ENCODE measurements around the gene PGAP3.

PGAP3 gene

DNA sequence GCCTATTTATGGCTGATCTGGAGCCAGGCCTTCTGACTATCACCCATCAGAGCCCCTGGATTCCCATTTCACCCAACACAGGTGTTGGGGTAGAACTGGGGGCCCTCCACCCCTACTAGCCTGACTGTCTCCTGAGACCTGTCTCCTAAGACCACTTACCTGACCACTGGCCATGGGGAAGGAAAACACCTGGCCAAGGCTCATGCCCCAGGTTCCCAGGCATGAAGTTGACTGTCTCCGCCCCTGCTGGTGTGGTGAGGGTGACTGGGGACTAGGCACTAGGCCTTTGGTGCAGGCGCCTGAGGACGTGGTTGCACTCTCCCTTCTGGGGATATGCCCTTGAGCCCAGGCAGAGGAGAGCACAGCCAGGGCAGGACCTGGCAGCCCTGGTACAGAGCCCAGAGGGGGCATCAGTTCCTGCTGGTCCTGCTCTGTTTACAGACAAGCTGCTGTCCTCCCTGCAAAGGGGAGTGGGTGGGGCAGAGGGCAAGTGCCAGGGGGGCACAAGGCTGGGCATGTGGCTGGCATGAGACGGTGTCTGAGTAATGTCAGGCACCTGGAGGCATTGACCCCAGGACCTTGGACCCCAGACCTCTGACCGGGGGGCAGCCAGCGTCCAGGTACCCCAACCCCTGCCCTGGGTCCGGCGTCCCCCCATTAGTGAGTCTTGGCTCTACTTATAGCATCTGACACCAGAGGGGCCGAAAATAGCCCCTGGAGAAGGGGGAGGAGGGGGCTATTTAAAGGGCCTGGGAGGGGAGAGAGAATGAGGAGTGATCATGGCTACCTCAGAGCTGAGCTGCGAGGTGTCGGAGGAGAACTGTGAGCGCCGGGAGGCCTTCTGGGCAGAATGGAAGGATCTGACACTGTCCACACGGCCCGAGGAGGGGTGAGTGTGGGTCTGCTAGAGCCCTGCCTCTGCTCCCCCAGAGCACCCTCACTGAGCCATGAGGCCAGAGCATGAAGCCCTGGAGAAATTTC, 23.0 kb downstream of the PGAP3 start, which contains the start of gene TCAP:
Gene TCAP (plus strand): TSS at position 769 of the 981 bp plus-strand sequence. CDS start 11 bp downstream, at position 780.
- peaks cover 33 to 40% of the 10 kb centered on the region in 2 donors for H3K4me1 ChIP-seq (ENCODE audit: control insufficient read depth in 2 of 2, insufficient read depth in 2 of 2, low read length in 2 of 2)
- H3K9ac ChIP-seq (ENCODE audit: low read depth in 1 of 2, low read length in 2 of 2) = peak within 1 kb of the TSS in 1 of 2 donors; percentile 48
- no peak within 1 kb of the TSS for H3K27ac ChIP-seq (ENCODE audit: low read depth in 2 of 2, low read length in 2 of 2)
- no peak within 1 kb of the TSS for H3K4me3 ChIP-seq (ENCODE audit: low read length in 2 of 2)
- H3K36me3 ChIP-seq (ENCODE audit: control insufficient read depth in 2 of 2, insufficient read depth in 2 of 2, low read length in 2 of 2) = peaks cover 19 to 20% of the 10 kb centered on the region in 2 donors
- peaks cover 8 to 18% of the 10 kb centered on the region in 2 donors for H3K27me3 ChIP-seq (ENCODE audit: control insufficient read depth in 2 of 2, insufficient read depth in 2 of 2, low read length in 2 of 2)
- no peaks in the 10 kb centered on the region for H3K9me3 ChIP-seq (ENCODE audit: control insufficient read depth in 2 of 2, low read length in 2 of 2)

DNA sequence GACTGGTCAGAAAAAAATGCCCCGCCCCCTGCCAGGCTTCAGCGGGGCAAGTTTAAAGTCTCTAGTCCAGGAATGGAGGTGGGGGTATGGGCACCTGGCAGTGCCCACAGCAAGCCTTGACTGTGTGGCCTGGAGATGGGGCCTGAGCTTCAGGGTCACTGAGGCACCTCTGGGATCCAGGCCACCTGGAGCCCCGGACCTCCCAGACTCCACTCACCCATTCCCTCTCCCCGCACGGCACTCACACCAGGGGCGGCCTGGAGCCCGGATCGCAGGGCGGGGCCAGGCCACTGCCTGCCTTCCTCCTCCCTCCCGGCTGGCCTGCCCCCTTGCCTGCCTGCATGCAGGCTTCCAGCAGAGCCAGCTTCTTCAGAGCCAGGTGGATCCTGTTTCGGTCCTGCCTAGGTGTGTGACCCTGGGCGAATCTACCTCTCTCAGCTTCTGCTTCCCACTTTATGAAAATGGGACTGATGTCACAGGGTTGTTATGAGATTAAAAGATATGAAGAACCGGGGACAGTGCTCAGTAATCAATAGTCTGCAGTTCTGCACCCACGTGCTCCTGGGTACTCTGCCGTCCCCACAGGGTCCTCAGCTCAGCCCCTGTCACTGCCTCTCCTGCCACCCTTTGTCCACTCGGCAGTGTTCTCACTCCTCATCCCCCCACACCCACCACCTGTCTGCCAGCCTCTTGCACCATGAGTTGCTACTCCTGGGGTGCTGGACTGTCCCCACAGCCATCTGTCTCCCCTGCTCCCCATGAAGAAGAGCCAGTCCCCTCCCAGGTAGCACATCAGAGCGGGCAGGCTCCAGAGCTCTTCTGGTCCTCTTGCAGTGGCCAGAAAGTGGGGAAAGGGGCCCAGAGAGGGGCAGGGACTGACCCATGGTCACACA, 23.9 kb downstream of the PGAP3 start:
- Histone ChIP-seq H3K9me3 (ENCODE audit: control insufficient read depth in 2 of 2, low read length in 2 of 2) (no peaks in the 10 kb centered on the region), H3K27me3 (ENCODE audit: control insufficient read depth in 2 of 2, insufficient read depth in 2 of 2, low read length in 2 of 2) (peaks cover 8 to 15% of the 10 kb centered on the region in 2 donors), H3K27ac (ENCODE audit: low read depth in 2 of 2, low read length in 2 of 2) (peak overlapping the region; percentile 52 to 82), H3K9ac (ENCODE audit: low read depth in 1 of 2, low read length in 2 of 2) (peak overlapping the region; percentile 6 to 48), H3K4me1 (ENCODE audit: control insufficient read depth in 2 of 2, insufficient read depth in 2 of 2, low read length in 2 of 2) (peaks cover 33 to 40% of the 10 kb centered on the region in 2 donors), H3K36me3 (ENCODE audit: control insufficient read depth in 2 of 2, insufficient read depth in 2 of 2, low read length in 2 of 2) (peaks cover 20 to 24% of the 10 kb centered on the region in 2 donors), H3K4me3 (ENCODE audit: low read length in 2 of 2) (no peak overlapping the region)

DNA sequence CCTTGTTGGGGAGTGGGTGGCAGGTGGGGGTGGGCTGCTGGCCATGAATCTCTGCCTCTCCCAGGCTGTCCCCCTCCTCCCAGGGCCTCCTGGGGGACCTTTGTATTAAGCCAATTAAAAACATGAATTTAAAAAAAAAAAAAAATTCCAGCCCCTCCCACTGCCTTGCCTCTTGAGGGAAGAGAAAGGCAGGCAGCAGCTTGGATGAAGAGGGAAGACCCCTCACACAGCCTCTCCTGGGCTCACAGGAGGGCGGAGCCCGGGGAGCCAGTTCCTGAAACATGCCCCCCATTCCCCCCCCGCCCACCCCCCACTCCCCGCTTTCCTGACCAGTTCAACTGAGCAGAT, 24.5 kb downstream of the PGAP3 start:
- peak overlapping the region in 1 of 2 donors; percentile 48 for H3K9ac ChIP-seq (ENCODE audit: low read depth in 1 of 2, low read length in 2 of 2)
- H3K4me1 ChIP-seq (ENCODE audit: control insufficient read depth in 2 of 2, insufficient read depth in 2 of 2, low read length in 2 of 2) = peaks cover 28 to 38% of the 10 kb centered on the region in 2 donors
- H3K9me3 ChIP-seq (ENCODE audit: control insufficient read depth in 2 of 2, low read length in 2 of 2) = no peaks in the 10 kb centered on the region
- H3K4me3 ChIP-seq (ENCODE audit: low read length in 2 of 2) = no peak overlapping the region
- H3K27me3 ChIP-seq (ENCODE audit: control insufficient read depth in 2 of 2, insufficient read depth in 2 of 2, low read length in 2 of 2) = peaks cover 8 to 11% of the 10 kb centered on the region in 2 donors
- H3K36me3 ChIP-seq (ENCODE audit: control insufficient read depth in 2 of 2, insufficient read depth in 2 of 2, low read length in 2 of 2) = peaks cover 27 to 28% of the 10 kb centered on the region in 2 donors
- peak overlapping the region; percentile 72 to 82 for H3K27ac ChIP-seq (ENCODE audit: low read depth in 2 of 2, low read length in 2 of 2)

DNA sequence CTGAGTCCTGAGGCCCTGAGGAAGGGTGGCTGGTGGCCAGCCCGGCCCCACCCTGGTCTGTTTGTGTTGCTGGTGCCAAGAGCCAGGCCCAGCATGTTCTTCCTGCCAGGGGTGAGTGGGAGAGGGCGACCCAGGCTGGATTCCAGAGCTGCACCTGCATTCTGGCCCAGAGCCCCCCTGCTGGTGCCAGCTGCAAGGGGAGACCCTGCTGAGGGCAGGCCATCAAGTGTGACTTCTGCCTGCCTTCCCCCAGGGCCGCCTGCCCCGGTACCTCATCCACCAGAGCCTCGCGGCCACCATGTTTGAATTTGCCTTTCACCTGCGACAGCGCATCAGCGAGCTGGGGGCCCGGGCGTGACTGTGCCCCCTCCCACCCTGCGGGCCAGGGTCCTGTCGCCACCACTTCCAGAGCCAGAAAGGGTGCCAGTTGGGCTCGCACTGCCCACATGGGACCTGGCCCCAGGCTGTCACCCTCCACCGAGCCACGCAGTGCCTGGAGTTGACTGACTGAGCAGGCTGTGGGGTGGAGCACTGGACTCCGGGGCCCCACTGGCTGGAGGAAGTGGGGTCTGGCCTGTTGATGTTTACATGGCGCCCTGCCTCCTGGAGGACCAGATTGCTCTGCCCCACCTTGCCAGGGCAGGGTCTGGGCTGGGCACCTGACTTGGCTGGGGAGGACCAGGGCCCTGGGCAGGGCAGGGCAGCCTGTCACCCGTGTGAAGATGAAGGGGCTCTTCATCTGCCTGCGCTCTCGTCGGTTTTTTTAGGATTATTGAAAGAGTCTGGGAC, 25.1 kb downstream of the PGAP3 start:
- peaks cover 32 to 34% of the 10 kb centered on the region in 2 donors for H3K36me3 ChIP-seq (ENCODE audit: control insufficient read depth in 2 of 2, insufficient read depth in 2 of 2, low read length in 2 of 2)
- H3K27me3 ChIP-seq (ENCODE audit: control insufficient read depth in 2 of 2, insufficient read depth in 2 of 2, low read length in 2 of 2) = peaks cover 8 to 11% of the 10 kb centered on the region in 2 donors
- H3K9ac ChIP-seq (ENCODE audit: low read depth in 1 of 2, low read length in 2 of 2) = peak overlapping the region in 1 of 2 donors; percentile 23
- H3K9me3 ChIP-seq (ENCODE audit: control insufficient read depth in 2 of 2, low read length in 2 of 2) = no peaks in the 10 kb centered on the region
- peak overlapping the region; percentile 72 to 82 for H3K27ac ChIP-seq (ENCODE audit: low read depth in 2 of 2, low read length in 2 of 2)
- H3K4me1 ChIP-seq (ENCODE audit: control insufficient read depth in 2 of 2, insufficient read depth in 2 of 2, low read length in 2 of 2) = peaks cover 27 to 38% of the 10 kb centered on the region in 2 donors
- H3K4me3 ChIP-seq (ENCODE audit: low read length in 2 of 2) = peak overlapping the region in 1 of 2 donors; percentile 5

DNA sequence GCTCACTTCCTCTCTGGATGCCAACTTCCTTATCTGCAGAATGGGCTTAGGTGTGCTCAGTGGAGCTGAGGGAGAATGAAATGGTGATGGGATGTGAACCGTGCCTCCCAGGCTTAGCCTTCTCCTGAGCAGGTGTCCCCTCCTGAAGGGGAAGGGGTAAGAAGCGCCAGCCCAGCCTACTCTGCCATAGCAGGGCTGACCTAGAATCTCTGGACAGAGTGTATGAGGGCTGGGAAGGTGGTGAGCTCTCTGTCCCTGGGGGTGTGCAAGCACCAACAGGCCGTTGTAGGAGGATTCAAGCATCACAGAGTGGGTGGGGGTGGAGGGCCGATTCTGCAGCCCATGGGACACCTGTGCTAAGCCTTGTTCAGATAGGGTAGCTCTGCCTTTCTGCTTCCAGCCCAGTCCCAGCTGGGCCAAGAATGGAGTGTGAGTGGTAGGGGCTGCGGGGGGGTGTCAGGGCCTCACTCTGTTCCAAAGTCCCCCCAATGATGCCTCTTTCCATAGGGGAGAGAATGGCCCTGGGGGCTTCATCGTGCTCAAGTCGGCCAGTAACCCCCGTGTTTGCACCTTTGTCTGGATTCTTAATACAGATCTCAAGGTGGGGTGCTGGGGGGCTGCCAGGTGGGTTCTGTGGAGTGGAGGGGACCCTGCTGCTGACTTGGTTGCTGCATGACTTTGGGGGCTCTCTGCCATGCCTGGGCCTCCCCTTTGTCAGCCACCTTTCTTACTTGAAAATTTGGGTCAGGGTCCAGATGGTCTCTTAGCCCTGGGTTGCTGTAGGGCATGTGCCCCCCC, 25.9 kb downstream of the PGAP3 start:
- Histone ChIP-seq H3K4me1 (ENCODE audit: control insufficient read depth in 2 of 2, insufficient read depth in 2 of 2, low read length in 2 of 2) (peaks cover 23 to 38% of the 10 kb centered on the region in 2 donors), H3K9ac (ENCODE audit: low read depth in 1 of 2, low read length in 2 of 2) (peak overlapping the region in 1 of 2 donors; percentile 23), H3K9me3 (ENCODE audit: control insufficient read depth in 2 of 2, low read length in 2 of 2) (no peaks in the 10 kb centered on the region), H3K4me3 (ENCODE audit: low read length in 2 of 2) (no peak overlapping the region), H3K27me3 (ENCODE audit: control insufficient read depth in 2 of 2, insufficient read depth in 2 of 2, low read length in 2 of 2) (peaks cover 6 to 7% of the 10 kb centered on the region in 2 donors), H3K36me3 (ENCODE audit: control insufficient read depth in 2 of 2, insufficient read depth in 2 of 2, low read length in 2 of 2) (peaks cover 35 to 38% of the 10 kb centered on the region in 2 donors), H3K27ac (ENCODE audit: low read depth in 2 of 2, low read length in 2 of 2) (peak overlapping the region in 1 of 2 donors; percentile 82)

DNA sequence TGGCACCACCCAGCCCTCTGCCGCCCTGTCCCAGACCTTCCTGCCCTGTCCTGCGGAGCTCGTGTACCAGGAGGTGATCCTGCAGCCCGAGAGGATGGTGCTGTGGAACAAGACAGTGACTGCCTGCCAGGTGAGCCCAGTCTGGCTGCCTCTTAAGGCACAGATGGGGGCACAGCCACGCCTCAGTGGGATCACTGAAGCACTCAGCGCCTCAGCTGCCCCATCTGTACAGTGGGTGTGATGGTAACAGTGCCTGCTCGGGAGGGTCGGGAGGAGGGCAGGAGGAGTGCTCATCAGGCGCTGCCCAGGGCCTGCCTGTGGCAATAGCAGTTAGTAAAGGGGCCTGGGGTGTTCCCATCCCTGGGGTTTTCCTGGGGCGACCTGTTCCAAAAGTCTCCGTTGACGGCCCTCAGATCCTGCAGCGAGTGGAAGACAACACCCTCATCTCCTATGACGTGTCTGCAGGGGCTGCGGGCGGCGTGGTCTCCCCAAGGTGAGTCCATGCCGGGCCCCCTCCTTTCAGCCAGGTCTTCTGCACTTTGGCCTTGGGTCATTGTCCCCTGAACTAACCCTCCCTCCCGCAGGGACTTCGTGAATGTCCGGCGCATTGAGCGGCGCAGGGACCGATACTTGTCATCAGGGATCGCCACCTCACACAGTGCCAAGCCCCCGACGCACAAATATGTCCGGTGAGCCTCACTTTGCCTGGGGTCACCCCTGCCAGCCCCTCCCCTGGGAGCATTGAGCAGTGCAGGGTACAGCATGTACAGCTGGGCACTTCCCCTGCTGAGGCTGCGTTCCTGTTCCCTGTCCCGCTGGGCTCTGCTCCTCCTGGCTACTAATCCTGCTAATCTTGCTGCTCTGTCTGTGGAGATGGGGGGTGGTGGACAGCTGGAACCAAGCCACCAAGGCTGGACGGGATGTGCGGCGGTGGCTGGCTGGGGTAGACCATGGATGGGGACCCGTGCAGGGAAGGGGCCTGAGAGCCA, 27.2 kb downstream of the PGAP3 start:
- Histone ChIP-seq H3K9me3 (ENCODE audit: control insufficient read depth in 2 of 2, low read length in 2 of 2) (no peaks in the 10 kb centered on the region), H3K4me3 (ENCODE audit: low read length in 2 of 2) (no peak overlapping the region), H3K9ac (ENCODE audit: low read depth in 1 of 2, low read length in 2 of 2) (no peak overlapping the region), H3K27me3 (ENCODE audit: control insufficient read depth in 2 of 2, insufficient read depth in 2 of 2, low read length in 2 of 2) (no peaks in the 10 kb centered on the region), H3K4me1 (ENCODE audit: control insufficient read depth in 2 of 2, insufficient read depth in 2 of 2, low read length in 2 of 2) (peaks cover 23 to 35% of the 10 kb centered on the region in 2 donors), H3K36me3 (ENCODE audit: control insufficient read depth in 2 of 2, insufficient read depth in 2 of 2, low read length in 2 of 2) (peaks cover 35 to 44% of the 10 kb centered on the region in 2 donors), H3K27ac (ENCODE audit: low read depth in 2 of 2, low read length in 2 of 2) (peak overlapping the region in 1 of 2 donors; percentile 43)

DNA sequence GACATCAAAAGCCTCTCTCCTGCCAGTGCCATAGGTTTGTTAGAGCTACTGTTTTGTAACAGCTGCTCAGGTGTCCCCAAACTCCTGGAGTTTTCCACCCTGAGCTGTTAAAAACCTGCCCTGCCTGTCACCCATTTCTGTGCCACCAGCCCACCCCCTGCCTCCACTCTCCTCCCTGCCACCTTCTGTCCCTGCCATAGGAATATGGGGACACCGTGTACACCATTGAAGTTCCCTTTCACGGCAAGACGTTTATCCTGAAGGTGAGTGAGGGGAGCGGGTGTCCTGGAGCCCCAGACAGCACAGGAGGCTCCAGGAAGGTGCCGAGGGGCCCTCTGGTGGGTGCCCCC, 27.9 kb downstream of the PGAP3 start:
- H3K36me3 ChIP-seq (ENCODE audit: control insufficient read depth in 2 of 2, insufficient read depth in 2 of 2, low read length in 2 of 2) = peaks cover 35 to 48% of the 10 kb centered on the region in 2 donors
- peak overlapping the region; percentile 1 to 43 for H3K27ac ChIP-seq (ENCODE audit: low read depth in 2 of 2, low read length in 2 of 2)
- H3K27me3 ChIP-seq (ENCODE audit: control insufficient read depth in 2 of 2, insufficient read depth in 2 of 2, low read length in 2 of 2) = no peaks in the 10 kb centered on the region
- no peak overlapping the region for H3K9ac ChIP-seq (ENCODE audit: low read depth in 1 of 2, low read length in 2 of 2)
- H3K9me3 ChIP-seq (ENCODE audit: control insufficient read depth in 2 of 2, low read length in 2 of 2) = no peaks in the 10 kb centered on the region
- H3K4me1 ChIP-seq (ENCODE audit: control insufficient read depth in 2 of 2, insufficient read depth in 2 of 2, low read length in 2 of 2) = peaks cover 23 to 31% of the 10 kb centered on the region in 2 donors
- no peak overlapping the region for H3K4me3 ChIP-seq (ENCODE audit: low read length in 2 of 2)

DNA sequence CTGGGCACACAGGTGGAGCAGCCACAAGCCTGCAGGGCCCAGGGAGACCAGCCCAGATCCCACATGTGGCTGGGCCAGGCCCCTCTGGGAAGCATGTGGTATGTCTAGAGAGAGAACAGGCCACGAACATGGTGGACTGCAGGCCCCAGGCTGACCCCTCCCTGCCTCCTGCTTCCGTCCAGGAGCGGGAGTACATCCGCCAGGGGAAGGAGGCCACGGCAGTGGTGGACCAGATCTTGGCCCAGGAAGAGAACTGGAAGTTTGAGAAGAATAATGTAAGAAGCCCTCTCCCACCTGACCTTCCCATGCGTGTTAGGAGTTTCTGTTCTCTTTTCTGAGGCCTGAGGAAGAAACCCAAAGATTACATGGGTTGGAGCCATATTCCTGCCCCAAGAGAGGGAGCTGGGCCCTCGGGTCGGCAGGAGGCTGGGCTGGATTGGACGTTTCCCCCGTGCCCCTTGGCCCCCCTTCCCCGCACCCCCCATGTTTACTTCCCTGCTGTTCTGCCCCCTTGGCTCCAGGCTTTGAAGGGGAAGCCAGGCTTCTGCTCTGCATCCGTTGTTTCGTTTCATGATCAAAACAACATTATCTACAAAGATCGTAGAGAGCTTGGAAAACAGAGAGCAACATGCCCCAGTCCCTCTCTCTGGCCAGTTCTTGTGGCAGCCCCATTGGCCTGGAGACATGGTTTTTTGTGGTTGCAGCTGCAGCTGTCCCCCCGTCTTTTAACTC, 28.4 kb downstream of the PGAP3 start:
- H3K27ac ChIP-seq (ENCODE audit: low read depth in 2 of 2, low read length in 2 of 2) = peak overlapping the region; percentile 43 to 44
- H3K27me3 ChIP-seq (ENCODE audit: control insufficient read depth in 2 of 2, insufficient read depth in 2 of 2, low read length in 2 of 2) = no peaks in the 10 kb centered on the region
- H3K9ac ChIP-seq (ENCODE audit: low read depth in 1 of 2, low read length in 2 of 2) = no peak overlapping the region
- H3K4me3 ChIP-seq (ENCODE audit: low read length in 2 of 2) = no peak overlapping the region
- H3K9me3 ChIP-seq (ENCODE audit: control insufficient read depth in 2 of 2, low read length in 2 of 2) = no peaks in the 10 kb centered on the region
- H3K36me3 ChIP-seq (ENCODE audit: control insufficient read depth in 2 of 2, insufficient read depth in 2 of 2, low read length in 2 of 2) = peaks cover 35 to 48% of the 10 kb centered on the region in 2 donors
- H3K4me1 ChIP-seq (ENCODE audit: control insufficient read depth in 2 of 2, insufficient read depth in 2 of 2, low read length in 2 of 2) = peaks cover 21 to 27% of the 10 kb centered on the region in 2 donors

Measured in mucosa of rectum (tissue), 2 donors.